Thyroid gland (tissue), 4 donors: Measurements from ENCODE around the gene ARHGEF6.

Source experiments
- CTCF ChIP-seq, 6 experiments: fragments of 200-600 bp in 3 of 6; fragments of 450-650 bp in 3 of 6; sonication (generic) in 3 of 6; IDR thresholded peaks; one replicate each; pipeline ENCODE4 v1.5.1; 2016 to 2019; ENCODE audit warnings: antibody characterized with exemption in 6 of 6, mild to moderate bottlenecking in 2 of 6, inconsistent platforms in 1 of 6, moderate library complexity in 1 of 6
- POLR2A ChIP-seq, 2 donors: fragments of 450-650 bp; IDR thresholded peaks; one replicate each; pipeline ENCODE4 v1.6.1; 2017; ENCODE audit warnings: antibody characterized with exemption in 2 of 2, mild to moderate bottlenecking in 2 of 2, moderate library complexity in 1 of 2

GRCh38 chrX:136689436-136689835 lies 91.3 kb downstream of the ARHGEF6 start:
- TF ChIP-seq CTCF (IDR thresholded peaks at IDR 0.05) (no peak), POLR2A (IDR thresholded peaks at IDR 0.05) (no peak)
